HG02571 (cell line): ENCODE measurements around the gene TAS2R41.
"Not testable (repeated sequence)": the region's sequence is repeated elsewhere in the genome, so short reads cannot be mapped to it uniquely, and the experiment has no call there.

ENCODE experiments used
- ATAC-seq: cut with Tn5 transposase; IDR thresholded peaks from one replicate; pipeline ENCODE4 v1.9.1; 2021; ENCODE audit warnings: mild to moderate bottlenecking, moderate library complexity; ENCODE audit not compliant: unreplicated experiment

TAS2R41 gene

GRCh38 chr7:143456992-143457793 lies 20.5 kb upstream of the TAS2R41 start:
- no peak for ATAC-seq

- no peak for ATAC-seq
Measured at GRCh38 chr7:143458263-143458662, 19.4 kb upstream of the TAS2R41 start.

GRCh38 chr7:143458681-143459080 lies 19.0 kb upstream of the TAS2R41 start:
- ATAC-seq, result no peak

GRCh38 chr7:143459359-143459758 lies 18.3 kb upstream of the TAS2R41 start:
- ATAC-seq, result no peak

- ATAC-seq, result no peak
Measured at GRCh38 chr7:143460271-143460979, 17.2 kb upstream of the TAS2R41 start.

GRCh38 chr7:143462045-143462444 lies 15.6 kb upstream of the TAS2R41 start:
- no peak for ATAC-seq

GRCh38 chr7:143463556-143463955 lies 14.1 kb upstream of the TAS2R41 start:
- no peak for ATAC-seq

GRCh38 chr7:143463957-143464356 lies 13.7 kb upstream of the TAS2R41 start:
- no peak for ATAC-seq

GRCh38 chr7:143467724-143468123 lies 9.9 kb upstream of the TAS2R41 start:
- ATAC-seq, result no peak

GRCh38 chr7:143472071-143472689 lies 5.5 kb upstream of the TAS2R41 start:
- not testable (repeated sequence) for ATAC-seq

- no peak for ATAC-seq
Measured at GRCh38 chr7:143479055-143479766, 1.5 kb downstream of the TAS2R41 start.

- ATAC-seq, result no peak
Measured at GRCh38 chr7:143480501-143480900, 2.8 kb downstream of the TAS2R41 start.

- no peak for ATAC-seq
Measured at GRCh38 chr7:143484119-143484518, 6.4 kb downstream of the TAS2R41 start.

GRCh38 chr7:143485094-143485493 lies 7.4 kb downstream of the TAS2R41 start:
- ATAC-seq, result no peak

- ATAC-seq, result no peak
Measured at GRCh38 chr7:143485500-143485899, 7.8 kb downstream of the TAS2R41 start.

- not testable (repeated sequence) for ATAC-seq
Measured at GRCh38 chr7:143486266-143486665, 8.6 kb downstream of the TAS2R41 start.

GRCh38 chr7:143487061-143487460 lies 9.4 kb downstream of the TAS2R41 start:
- ATAC-seq, result no peak

GRCh38 chr7:143487566-143487965 lies 9.9 kb downstream of the TAS2R41 start:
- ATAC-seq, result no peak

GRCh38 chr7:143490717-143491306 lies 13.1 kb downstream of the TAS2R41 start:
- ATAC-seq, result no peak

GRCh38 chr7:143492043-143492471 lies 14.4 kb downstream of the TAS2R41 start:
- ATAC-seq, result no peak
